ENCODE measurements around the gene FANCC. TPM values are rescaled to one million over a fixed set of nuclear protein-coding genes. Genes with fewer than 3 reads are reported as not detected.

Gene FANCC
- total and polyA plus RNA-seq, 2 of the 4 experiments (the other 2 are of a cell fraction): 4.7 to 6.3 TPM

DNA sequence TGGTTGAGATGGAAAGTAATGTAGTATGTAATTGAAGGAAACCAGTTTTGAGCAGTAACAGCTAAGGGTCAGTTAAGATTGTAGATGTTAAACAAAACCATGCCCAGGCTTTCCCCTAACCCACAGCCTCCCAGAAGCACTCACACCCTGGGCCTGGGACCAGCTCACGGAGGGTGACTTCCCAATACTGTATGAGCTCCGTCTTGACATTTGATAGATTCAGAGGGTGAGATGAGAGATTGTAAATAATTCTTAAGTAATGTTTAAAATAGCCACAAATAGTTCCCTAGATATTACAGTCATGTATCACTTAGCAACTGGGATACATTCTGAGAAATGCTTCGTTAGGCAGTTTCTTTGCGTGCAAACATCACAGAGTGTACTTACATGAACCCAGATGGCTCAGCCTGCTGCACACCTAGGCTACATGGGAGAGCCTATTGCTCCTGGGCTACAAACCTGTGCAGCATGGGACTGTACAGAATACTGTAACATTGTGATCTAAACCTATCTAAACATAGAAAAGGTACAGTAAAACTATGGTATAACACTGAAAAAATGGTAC lies 140.7 kb downstream of the FANCC start:
- BruUV-seq (replicated peaks): no TSS peak

More for the DNA sequence above, 140.7 kb downstream of the FANCC start:
- Histone ChIP-seq H3K4me2 (ENCODE audit: low read depth, low read length) (no peak overlapping the region), H3K23ac (ENCODE audit: low read depth, low read length) (no peak overlapping the region), H3K9me3 (ENCODE audit: control insufficient read depth, insufficient read depth, low read length) (no peaks in the 10 kb centered on the region), H3K79me1 (ENCODE audit: low read depth in 1 of 2, low read length in 2 of 2) (no peaks in the 10 kb centered on the region; a peak in 1 of 4 replicates), H2BK15ac (ENCODE audit: low read depth, low read length) (no peak overlapping the region), H2AK9ac (replicated peaks; ENCODE audit: low read depth, low read length, poor library complexity) (no peak overlapping the region), H3K4me1 (ENCODE audit: control insufficient read depth, insufficient read depth, low read length) (no peaks in the 10 kb centered on the region), H3K14ac (replicated peaks; ENCODE audit: low read depth, low read length) (no peak overlapping the region), H3K9ac (ENCODE audit: low read depth, low read length) (no peak overlapping the region), H4K5ac (ENCODE audit: low read depth, low read length) (no peak overlapping the region), H4K20me1 (ENCODE audit: insufficient read depth, low read length) (no peaks in the 10 kb centered on the region), H2BK120ac (ENCODE audit: low read depth, low read length) (no peak overlapping the region), H4K91ac (ENCODE audit: insufficient read depth, low read depth, low read length) (no peak overlapping the region), H3K4me3 (ENCODE audit: insufficient read depth, low read depth, low read length) (no peak overlapping the region), H3K27me3 (ENCODE audit: control insufficient read depth, insufficient read depth, low read length) (no peaks in the 10 kb centered on the region), H3K27ac (ENCODE audit: insufficient read depth, low read length) (no peak overlapping the region), H2BK5ac (ENCODE audit: low read depth, low read length, poor library complexity, severe bottlenecking) (no peak overlapping the region), H2AFZ (replicated peaks; ENCODE audit: low read length, poor library complexity) (no peak overlapping the region), H2AK5ac (ENCODE audit: low read depth, low read length) (no peak overlapping the region), H3K56ac (ENCODE audit: extremely low read depth, insufficient read depth, low read length) (no peak overlapping the region), H4K8ac (ENCODE audit: low read depth in 2 of 2, low read length in 2 of 2) (no peak overlapping the region; a peak in 1 of 4 replicates), H3K36me3 (ENCODE audit: control insufficient read depth, insufficient read depth, low read length) (no peaks in the 10 kb centered on the region), H3K9me1 (ENCODE audit: insufficient read depth, low read length) (peaks cover 2% of the 10 kb centered on the region; the same call in 1 of the 2 replicates), H3K4ac (ENCODE audit: low read depth, low read length) (peak overlapping the region; percentile 16; the same call in 1 of the 2 replicates), H3K18ac (ENCODE audit: low read depth, low read length) (no peak overlapping the region), H2BK20ac (ENCODE audit: low read depth, low read length) (no peak overlapping the region)
- in situ Hi-C loops (cut with MboI; ENCODE audit: low sequenced_read_pairs): no loop called here
- ChIA-PET CTCF (no interaction called here), POLR2A (ENCODE audit: unreplicated experiment) (interaction anchor here (0.6 kb wide), 1 partner anchor 296 kb away, joined by 4 read pairs; no protein-coding TSS in a partner anchor)
- ATAC-seq (ENCODE audit: low read depth) (no peak), DNase-seq (no peak)
- intact Hi-C loops (cut with micrococcal nuclease): no loop called here
- TF ChIP-seq RAD21 (IDR thresholded peaks at IDR 0.05; ENCODE audit: low read length): no peak
- TF ChIP-seq POLR2A (IDR thresholded peaks at IDR 0.05; ENCODE audit: low read depth, low read length): no peak
- TF ChIP-seq, protein P1, sequence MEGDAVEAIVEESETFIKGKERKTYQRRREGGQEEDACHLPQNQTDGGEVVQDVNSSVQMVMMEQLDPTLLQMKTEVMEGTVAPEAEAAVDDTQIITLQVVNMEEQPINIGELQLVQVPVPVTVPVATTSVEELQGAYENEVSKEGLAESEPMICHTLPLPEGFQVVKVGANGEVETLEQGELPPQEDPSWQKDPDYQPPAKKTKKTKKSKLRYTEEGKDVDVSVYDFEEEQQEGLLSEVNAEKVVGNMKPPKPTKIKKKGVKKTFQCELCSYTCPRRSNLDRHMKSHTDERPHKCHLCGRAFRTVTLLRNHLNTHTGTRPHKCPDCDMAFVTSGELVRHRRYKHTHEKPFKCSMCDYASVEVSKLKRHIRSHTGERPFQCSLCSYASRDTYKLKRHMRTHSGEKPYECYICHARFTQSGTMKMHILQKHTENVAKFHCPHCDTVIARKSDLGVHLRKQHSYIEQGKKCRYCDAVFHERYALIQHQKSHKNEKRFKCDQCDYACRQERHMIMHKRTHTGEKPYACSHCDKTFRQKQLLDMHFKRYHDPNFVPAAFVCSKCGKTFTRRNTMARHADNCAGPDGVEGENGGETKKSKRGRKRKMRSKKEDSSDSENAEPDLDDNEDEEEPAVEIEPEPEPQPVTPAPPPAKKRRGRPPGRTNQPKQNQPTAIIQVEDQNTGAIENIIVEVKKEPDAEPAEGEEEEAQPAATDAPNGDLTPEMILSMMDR (conservative IDR thresholded peaks at IDR 0.05; ENCODE audit: low read depth, low read length): no peak
- TF ChIP-seq, protein P2, sequence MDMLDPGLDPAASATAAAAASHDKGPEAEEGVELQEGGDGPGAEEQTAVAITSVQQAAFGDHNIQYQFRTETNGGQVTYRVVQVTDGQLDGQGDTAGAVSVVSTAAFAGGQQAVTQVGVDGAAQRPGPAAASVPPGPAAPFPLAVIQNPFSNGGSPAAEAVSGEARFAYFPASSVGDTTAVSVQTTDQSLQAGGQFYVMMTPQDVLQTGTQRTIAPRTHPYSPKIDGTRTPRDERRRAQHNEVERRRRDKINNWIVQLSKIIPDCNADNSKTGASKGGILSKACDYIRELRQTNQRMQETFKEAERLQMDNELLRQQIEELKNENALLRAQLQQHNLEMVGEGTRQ (IDR thresholded peaks at IDR 0.05; ENCODE audit: low read depth, low read length): no peak
- no peak for TF ChIP-seq NFE2L2 (IDR thresholded peaks at IDR 0.05; ENCODE audit: low read depth, low read length)
- TF ChIP-seq, protein P3, sequence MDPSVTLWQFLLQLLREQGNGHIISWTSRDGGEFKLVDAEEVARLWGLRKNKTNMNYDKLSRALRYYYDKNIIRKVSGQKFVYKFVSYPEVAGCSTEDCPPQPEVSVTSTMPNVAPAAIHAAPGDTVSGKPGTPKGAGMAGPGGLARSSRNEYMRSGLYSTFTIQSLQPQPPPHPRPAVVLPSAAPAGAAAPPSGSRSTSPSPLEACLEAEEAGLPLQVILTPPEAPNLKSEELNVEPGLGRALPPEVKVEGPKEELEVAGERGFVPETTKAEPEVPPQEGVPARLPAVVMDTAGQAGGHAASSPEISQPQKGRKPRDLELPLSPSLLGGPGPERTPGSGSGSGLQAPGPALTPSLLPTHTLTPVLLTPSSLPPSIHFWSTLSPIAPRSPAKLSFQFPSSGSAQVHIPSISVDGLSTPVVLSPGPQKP (IDR thresholded peaks at IDR 0.05; ENCODE audit: borderline replicate concordance, low read depth, low read length): no peak
- TF ChIP-seq MAFK (IDR thresholded peaks at IDR 0.05; ENCODE audit: low read depth, low read length): no peak
- no peak for TF ChIP-seq MXI1 (IDR thresholded peaks at IDR 0.05; ENCODE audit: borderline replicate concordance, low read depth, low read length)
- TF ChIP-seq MAZ (IDR thresholded peaks at IDR 0.05; ENCODE audit: borderline replicate concordance, low read depth, low read length): no peak
- TF ChIP-seq CHD1 (IDR thresholded peaks at IDR 0.05; ENCODE audit: low read depth, low read length): no peak
- no peak for TF ChIP-seq SMC3 (IDR thresholded peaks at IDR 0.05; ENCODE audit: low read depth, low read length)
- no peak for TF ChIP-seq CEBPB (IDR thresholded peaks at IDR 0.05; ENCODE audit: low read depth, low read length)
- no peak for TF ChIP-seq RFX5 (IDR thresholded peaks at IDR 0.05; ENCODE audit: low read depth, low read length)
- no peak for TF ChIP-seq RCOR1 (IDR thresholded peaks at IDR 0.05; ENCODE audit: insufficient replicate concordance, low read length)
- TF ChIP-seq BHLHE40 (IDR thresholded peaks at IDR 0.05; ENCODE audit: low read depth, low read length): no peak
- no peak for TF ChIP-seq FOS (IDR thresholded peaks at IDR 0.05; ENCODE audit: low read depth, low read length)
- dilution Hi-C loops (cut with HindIII; ENCODE audit: low sequenced_read_pairs, unreplicated experiment): no loop called here
- 88% methylated on average over 2 of the region's 4 CpGs; no CpG with 5 or more reads in 1 of the 2 experiments for WGBS, 2 experiments (ENCODE audit: extremely low coverage in 2 of 2, insufficient read length in 1 of 2)

Measured in IMR-90 (cell line).